Stomach smooth muscle (tissue), 2 donors: ENCODE measurements around the gene SSTR1.

ENCODE experiments used
- H3K27ac ChIP-seq: one replicate; pipeline ENCODE4 v1.7.0; 2013; ENCODE audit warnings: mild to moderate bottlenecking, low read length, inconsistent platforms
- H3K27me3 ChIP-seq, 2 donors: one replicate each; pipeline ENCODE4 v1.7.0; 2013; ENCODE audit warnings: low read length in 2 of 2; ENCODE audit not compliant: insufficient read depth in 2 of 2, control insufficient read depth in 1 of 2
- H3K36me3 ChIP-seq, 2 donors: one replicate each; pipeline ENCODE4 v1.7.0; 2013; ENCODE audit warnings: low read length in 2 of 2; ENCODE audit not compliant: control insufficient read depth in 2 of 2, insufficient read depth in 2 of 2
- H3K4me1 ChIP-seq: one replicate; pipeline ENCODE4 v1.7.0; 2013; ENCODE audit warnings: low read length; ENCODE audit not compliant: control insufficient read depth, insufficient read depth
- H3K4me3 ChIP-seq, 2 donors: one replicate each; pipeline ENCODE4 v1.7.0; 2013; ENCODE audit warnings: low read length in 2 of 2
- H3K9ac ChIP-seq, 2 donors: one replicate each; pipeline ENCODE4 v1.7.0; 2013; ENCODE audit warnings: low read length in 2 of 2, mild to moderate bottlenecking in 1 of 2
- H3K9me3 ChIP-seq, 2 donors: one replicate each; pipeline ENCODE4 v1.7.0; 2013; ENCODE audit warnings: low read length in 2 of 2; ENCODE audit not compliant: control insufficient read depth in 2 of 2
- donor health status: healthy.
- donor health status: Pancreatic carcinoma.

SSTR1 gene

GRCh38 chr14:38238332-38238731 is 30.6 kb downstream of the SSTR1 start:
- Histone ChIP-seq H3K4me3 (no peak overlapping the region), H3K36me3 (no peaks in the 10 kb centered on the region), H3K27me3 (no peaks in the 10 kb centered on the region), H3K9me3 (no peaks in the 10 kb centered on the region), H3K4me1 (no peaks in the 10 kb centered on the region), H3K9ac (no peak overlapping the region), H3K27ac (no peak overlapping the region)

DNA sequence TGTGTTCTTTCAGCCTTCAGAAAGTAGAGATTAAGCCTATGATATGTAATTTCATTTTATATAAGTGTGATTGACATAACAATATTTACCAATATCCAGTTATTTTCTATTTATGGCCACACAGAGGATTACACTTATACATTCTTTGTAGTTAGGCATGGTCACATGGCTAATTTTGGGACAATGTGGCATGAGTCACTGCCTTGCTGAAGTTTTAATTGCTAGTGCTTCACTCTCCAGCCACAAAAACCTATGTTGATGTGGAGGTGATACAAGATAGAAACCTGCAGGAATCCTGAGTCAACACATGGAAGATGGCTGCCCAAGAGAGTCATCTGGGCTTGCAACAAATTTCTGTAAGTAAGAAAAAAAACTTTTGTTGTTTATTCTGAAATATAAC is 31.2 kb downstream of the SSTR1 start:
- Histone ChIP-seq H3K9me3 (no peaks in the 10 kb centered on the region), H3K9ac (no peak overlapping the region), H3K27ac (no peak overlapping the region), H3K36me3 (no peaks in the 10 kb centered on the region), H3K27me3 (no peaks in the 10 kb centered on the region), H3K4me1 (no peaks in the 10 kb centered on the region), H3K4me3 (no peak overlapping the region)

DNA sequence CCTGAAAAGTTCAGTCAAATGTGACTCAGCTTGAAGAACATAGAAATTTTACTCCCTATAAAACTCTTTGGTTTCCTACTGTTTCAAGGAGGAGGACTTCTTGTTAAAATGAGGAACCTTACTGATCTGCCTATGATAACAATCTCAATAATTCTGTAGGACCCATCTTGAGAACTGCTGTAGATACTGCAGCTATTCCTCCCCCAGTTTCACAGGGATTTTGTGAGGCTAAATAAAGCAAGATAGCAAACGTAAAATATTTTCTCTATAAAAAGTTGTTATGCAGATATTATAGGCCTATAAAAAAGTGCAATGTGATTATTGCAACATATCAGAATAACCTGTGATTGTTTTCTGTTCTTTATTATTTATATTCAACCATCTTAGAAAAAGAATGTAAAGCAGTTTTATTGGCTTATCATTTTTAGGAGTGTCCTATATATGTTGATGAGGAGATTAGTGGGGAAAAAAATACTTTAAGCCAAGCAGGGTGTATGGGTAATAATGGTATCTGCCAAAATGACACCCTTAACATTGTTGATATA is 36.1 kb downstream of the SSTR1 start:
- H3K9me3 ChIP-seq: no peaks in the 10 kb centered on the region

GRCh38 chr14:38248321-38249028 is 40.8 kb downstream of the SSTR1 start:
- Histone ChIP-seq H3K27ac (no peak overlapping the region), H3K4me3 (no peak overlapping the region), H3K9ac (no peak overlapping the region), H3K27me3 (no peaks in the 10 kb centered on the region), H3K36me3 (no peaks in the 10 kb centered on the region), H3K9me3 (no peaks in the 10 kb centered on the region), H3K4me1 (no peaks in the 10 kb centered on the region)

More for the DNA sequence above, 36.1 kb downstream of the SSTR1 start:
- no peaks in the 10 kb centered on the region for H3K4me1 ChIP-seq
- H3K36me3 ChIP-seq: no peaks in the 10 kb centered on the region
- no peaks in the 10 kb centered on the region for H3K27me3 ChIP-seq
- H3K9ac ChIP-seq: no peak overlapping the region
- H3K27ac ChIP-seq: no peak overlapping the region
- H3K4me3 ChIP-seq: no peak overlapping the region

DNA sequence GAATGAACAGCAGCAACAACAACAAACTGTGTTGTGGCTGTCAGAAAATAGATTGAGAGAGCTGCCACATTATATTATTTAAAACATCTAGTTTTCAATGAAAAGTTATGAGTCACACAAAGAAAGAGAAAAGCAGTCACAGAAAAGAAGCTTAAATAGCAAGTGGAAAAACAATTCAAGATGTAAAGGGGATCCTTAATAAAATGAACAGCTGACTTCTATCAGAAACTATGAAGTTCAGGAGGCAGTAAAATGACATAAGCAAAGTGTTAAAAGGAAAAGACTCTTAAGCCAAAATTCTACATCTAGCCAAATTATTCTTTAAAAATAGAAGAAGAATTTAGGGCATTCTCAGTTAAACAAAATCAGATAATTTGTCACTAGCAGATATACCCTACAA is 42.6 kb downstream of the SSTR1 start:
- Histone ChIP-seq H3K4me3 (no peak overlapping the region), H3K4me1 (no peaks in the 10 kb centered on the region), H3K9ac (no peak overlapping the region), H3K27me3 (peaks cover 3 to 4% of the 10 kb centered on the region in 2 donors), H3K9me3 (no peaks in the 10 kb centered on the region), H3K36me3 (no peaks in the 10 kb centered on the region), H3K27ac (no peak overlapping the region)

GRCh38 chr14:38252066-38252710 is 44.5 kb downstream of the SSTR1 start:
- Histone ChIP-seq H3K9me3 (no peaks in the 10 kb centered on the region), H3K27ac (no peak overlapping the region), H3K27me3 (peaks cover 3 to 8% of the 10 kb centered on the region in 2 donors), H3K4me3 (no peak overlapping the region), H3K4me1 (no peaks in the 10 kb centered on the region), H3K9ac (no peak overlapping the region), H3K36me3 (no peaks in the 10 kb centered on the region)

DNA sequence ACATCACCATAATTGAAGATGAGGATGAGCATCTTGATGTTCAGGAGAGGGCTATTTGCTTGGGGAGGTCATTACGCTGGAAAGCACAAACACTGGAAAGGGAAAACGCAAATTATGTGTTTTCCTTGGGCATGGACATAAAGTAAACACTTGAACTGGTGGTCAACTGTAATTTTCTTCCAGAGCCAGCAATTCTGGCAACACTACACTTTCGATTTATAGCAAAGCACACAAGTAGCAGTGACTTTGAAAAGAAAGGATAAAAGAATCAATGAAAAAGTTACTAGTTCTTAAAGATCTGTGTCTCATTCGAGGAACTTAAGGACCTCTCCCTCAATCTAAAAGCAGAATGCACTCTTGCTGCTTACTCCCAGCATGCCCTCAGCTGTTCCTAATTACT is 46.0 kb downstream of the SSTR1 start:
- H3K4me1 ChIP-seq: no peaks in the 10 kb centered on the region
- H3K9me3 ChIP-seq: no peaks in the 10 kb centered on the region
- H3K4me3 ChIP-seq: peak overlapping the region in 1 of 2 donors; percentile 16
- H3K9ac ChIP-seq: no peak overlapping the region
- H3K27me3 ChIP-seq: peaks cover 3 to 8% of the 10 kb centered on the region in 2 donors
- H3K27ac ChIP-seq: no peak overlapping the region
- no peaks in the 10 kb centered on the region for H3K36me3 ChIP-seq

DNA sequence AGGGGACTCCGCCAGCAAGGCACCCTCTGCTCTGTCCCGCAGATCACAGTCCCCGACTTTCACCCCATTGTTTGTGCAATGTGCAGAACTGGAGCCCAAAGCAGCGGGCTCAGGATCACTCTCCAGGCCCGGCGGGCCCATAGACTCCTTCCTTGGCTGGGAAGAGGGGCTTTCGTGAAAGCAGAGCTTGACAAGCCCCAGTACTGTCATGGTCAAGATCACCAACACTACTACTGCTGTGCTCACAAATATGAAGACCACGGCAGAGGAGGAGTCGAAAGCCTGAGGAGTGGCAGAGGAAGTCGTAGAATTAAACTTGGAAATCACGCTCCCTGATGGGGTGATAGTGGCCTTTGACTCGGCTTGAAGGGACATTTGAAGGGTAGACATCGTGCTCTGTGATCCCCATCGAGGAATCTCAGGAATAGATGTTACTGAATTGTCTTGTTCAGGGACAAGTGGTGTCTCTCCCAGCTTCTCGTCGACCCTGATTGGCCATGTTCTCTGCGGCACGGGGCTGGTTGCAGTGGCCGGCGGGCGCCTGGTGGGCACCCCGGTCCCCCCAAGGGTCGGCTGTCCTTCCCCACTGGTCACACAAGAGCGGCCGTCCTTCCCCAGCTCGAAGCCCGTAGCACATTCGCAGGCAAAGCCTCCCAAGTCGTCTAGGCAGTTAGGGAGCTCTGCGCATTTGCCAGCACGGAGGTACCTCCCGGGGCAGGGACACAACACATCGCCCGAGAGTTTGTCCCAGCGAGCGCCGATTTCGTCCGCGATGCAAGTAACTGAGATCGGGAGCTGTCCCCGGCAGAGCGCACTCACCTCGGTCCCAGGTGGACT is 47.1 kb downstream of the SSTR1 start:
- no peak overlapping the region for H3K27ac ChIP-seq
- H3K36me3 ChIP-seq: no peaks in the 10 kb centered on the region
- H3K27me3 ChIP-seq: peaks cover 3 to 8% of the 10 kb centered on the region in 2 donors
- H3K4me1 ChIP-seq: no peaks in the 10 kb centered on the region
- H3K9ac ChIP-seq: peak overlapping the region; percentile 3 to 42
- H3K9me3 ChIP-seq: no peaks in the 10 kb centered on the region
- H3K4me3 ChIP-seq: peak overlapping the region; percentile 40 to 64

DNA sequence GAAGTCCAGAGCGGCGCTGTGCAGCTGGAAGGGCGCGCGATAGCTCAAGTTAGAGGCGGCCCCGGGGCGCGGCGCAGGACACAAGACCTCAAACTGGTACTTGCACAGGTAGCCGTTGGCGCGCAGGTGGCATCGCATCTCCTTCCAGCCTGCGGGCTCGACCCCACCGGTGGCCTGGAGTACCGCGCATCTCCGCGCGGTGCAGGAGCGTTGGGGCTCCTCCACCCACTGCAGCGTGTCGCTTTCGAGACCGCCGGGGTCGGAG is 47.6 kb downstream of the SSTR1 start:
- Histone ChIP-seq H3K36me3 (no peaks in the 10 kb centered on the region), H3K9me3 (no peaks in the 10 kb centered on the region), H3K27me3 (peaks cover 3 to 8% of the 10 kb centered on the region in 2 donors), H3K9ac (peak overlapping the region in 1 of 2 donors; percentile 22), H3K4me1 (no peaks in the 10 kb centered on the region), H3K4me3 (peak overlapping the region; percentile 40 to 64), H3K27ac (no peak overlapping the region)

DNA sequence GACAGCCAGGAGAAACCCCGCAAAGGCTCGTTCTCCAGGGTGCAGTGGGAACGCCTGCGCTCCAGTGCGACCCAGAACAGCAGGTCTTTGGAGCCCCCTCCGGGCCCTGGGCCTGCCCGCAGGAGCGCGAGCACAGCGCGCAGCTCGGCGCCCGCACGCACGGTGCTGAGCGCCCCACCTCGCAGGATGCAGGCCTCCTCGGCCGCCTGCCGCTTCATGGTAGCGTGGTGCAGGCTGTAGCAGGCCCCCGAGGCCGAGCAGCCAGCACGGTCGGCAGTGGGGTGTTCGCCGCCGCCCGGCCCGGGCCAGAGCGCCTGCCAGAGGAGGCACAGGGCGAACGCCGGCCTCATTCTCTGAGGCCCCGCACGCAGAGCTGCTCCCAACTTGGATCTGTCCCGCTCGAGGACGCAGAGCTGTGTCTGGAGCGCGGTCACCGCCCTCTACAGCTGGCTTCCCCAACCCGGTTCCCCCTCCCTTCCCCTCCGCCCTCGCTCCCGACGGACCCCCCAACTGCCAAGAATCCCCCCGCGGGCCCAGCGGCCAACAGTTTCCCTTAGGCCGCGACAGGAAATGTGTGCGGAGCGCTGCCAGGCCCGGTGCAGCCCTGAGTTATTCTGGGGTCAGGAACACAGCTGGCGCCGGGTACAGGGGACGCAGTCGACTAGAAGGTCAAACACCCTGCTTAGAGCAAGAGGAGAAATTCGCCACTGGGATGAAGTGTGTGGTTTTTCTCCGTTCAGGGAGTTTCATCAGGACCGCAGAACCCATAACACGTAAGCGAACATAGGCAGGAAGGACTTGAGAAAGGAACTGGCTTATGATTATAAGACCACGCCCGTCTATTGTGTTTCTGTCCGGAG is 48.2 kb downstream of the SSTR1 start, which contains the start of gene CLEC14A:
TSS of gene CLEC14A (minus strand) at position 421 of the 860 bp plus-strand sequence. CDS start at position 350, 71 bp downstream.
- H3K4me1 ChIP-seq: no peaks in the 10 kb centered on the region
- H3K9ac ChIP-seq: peak within 1 kb of the TSS; percentile 3 to 42
- no peak within 1 kb of the TSS for H3K27ac ChIP-seq
- H3K27me3 ChIP-seq: peaks cover 3 to 8% of the 10 kb centered on the region in 2 donors
- peak within 1 kb of the TSS; percentile 40 to 64 for H3K4me3 ChIP-seq
- H3K9me3 ChIP-seq: no peaks in the 10 kb centered on the region
- H3K36me3 ChIP-seq: no peaks in the 10 kb centered on the region
